ENCODE results near the gene DAD1.

DAD1 gene

GRCh38 chr14:22526218-22526617, 62.8 kb downstream of the DAD1 start:
- no peak for TF ChIP-seq CTCF (IDR thresholded peaks at IDR 0.05)
- H3K27ac ChIP-seq = no peak overlapping the region

GRCh38 chr14:22524784-22525161, 64.3 kb downstream of the DAD1 start:
- H3K27ac ChIP-seq = no peak overlapping the region
- no peak for TF ChIP-seq CTCF (IDR thresholded peaks at IDR 0.05)
- TF ChIP-seq ZFX (IDR thresholded peaks at IDR 0.05; ENCODE audit: borderline replicate concordance) = no peak

GRCh38 chr14:22524115-22524783, 64.8 kb downstream of the DAD1 start:
- H3K27ac ChIP-seq = no peak overlapping the region
- no peak for TF ChIP-seq CTCF (IDR thresholded peaks at IDR 0.05)
- TF ChIP-seq ZFX (IDR thresholded peaks at IDR 0.05; ENCODE audit: borderline replicate concordance) = no peak

- H3K27ac ChIP-seq = no peak overlapping the region
- no peak for TF ChIP-seq CTCF (IDR thresholded peaks at IDR 0.05)
- no peak for TF ChIP-seq ZFX (IDR thresholded peaks at IDR 0.05; ENCODE audit: borderline replicate concordance)
These were observed 65.7 kb downstream of the DAD1 start for GRCh38 chr14:22523283-22523682.

- no peak overlapping the region for H3K27ac ChIP-seq
- TF ChIP-seq CTCF (IDR thresholded peaks at IDR 0.05) (no peak), ZFX (IDR thresholded peaks at IDR 0.05; ENCODE audit: borderline replicate concordance) (no peak)
These were observed 66.5 kb downstream of the DAD1 start for GRCh38 chr14:22522466-22522957.

GRCh38 chr14:22521449-22522239, 67.4 kb downstream of the DAD1 start:
- H3K27ac ChIP-seq = no peak overlapping the region
- no peak for TF ChIP-seq ZFX (IDR thresholded peaks at IDR 0.05; ENCODE audit: borderline replicate concordance)
- no peak for TF ChIP-seq CTCF (IDR thresholded peaks at IDR 0.05)

- no peak overlapping the region for H3K27ac ChIP-seq
- TF ChIP-seq ZFX (IDR thresholded peaks at IDR 0.05; ENCODE audit: borderline replicate concordance) (no peak), CTCF (IDR thresholded peaks at IDR 0.05) (no peak)
These were observed 68.2 kb downstream of the DAD1 start for GRCh38 chr14:22520796-22521195.

Measured in 22Rv1 (cell line).